ENCODE measurements around the gene MGRN1.

The MGRN1 gene

GRCh38 chr16:4624827-4625559, 367 bp downstream of the MGRN1 start:
- peak; percentile 59 for DNase-seq (ENCODE audit: low read depth)

- no peak for DNase-seq (ENCODE audit: low read depth)
These were observed 1.0 kb downstream of the MGRN1 start for GRCh38 chr16:4625560-4626159.

GRCh38 chr16:4626396-4626795, 1.8 kb downstream of the MGRN1 start:
- DNase-seq (ENCODE audit: low read depth), result no peak

- DNase-seq (ENCODE audit: low read depth), result no peak
These were observed 3.7 kb downstream of the MGRN1 start for GRCh38 chr16:4628283-4628682.

DNA sequence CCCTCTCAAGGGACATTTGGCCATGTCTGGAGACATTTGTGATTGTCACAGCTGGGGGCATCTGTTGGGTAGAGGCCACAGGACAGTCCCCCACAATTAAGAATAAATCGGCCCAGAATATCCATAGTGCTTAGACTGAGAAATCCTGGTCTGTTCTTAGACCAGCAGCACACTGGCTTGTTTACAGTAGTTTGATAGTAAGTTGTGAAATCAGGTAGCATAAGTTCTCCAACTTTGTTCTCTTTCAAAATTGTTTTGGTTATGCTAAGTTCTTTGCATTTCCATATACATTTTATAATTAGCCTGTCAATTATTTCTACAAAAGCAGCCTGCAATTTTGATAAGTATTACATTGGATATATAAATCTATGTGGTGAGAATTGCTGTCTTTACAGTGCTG, 6.8 kb downstream of the MGRN1 start:
- DNase-seq (ENCODE audit: low read depth), result no peak

GRCh38 chr16:4633910-4634635, 9.4 kb downstream of the MGRN1 start:
- DNase-seq (ENCODE audit: low read depth), result no peak

GRCh38 chr16:4634768-4635167, 10.1 kb downstream of the MGRN1 start:
- DNase-seq (ENCODE audit: low read depth), result no peak

DNA sequence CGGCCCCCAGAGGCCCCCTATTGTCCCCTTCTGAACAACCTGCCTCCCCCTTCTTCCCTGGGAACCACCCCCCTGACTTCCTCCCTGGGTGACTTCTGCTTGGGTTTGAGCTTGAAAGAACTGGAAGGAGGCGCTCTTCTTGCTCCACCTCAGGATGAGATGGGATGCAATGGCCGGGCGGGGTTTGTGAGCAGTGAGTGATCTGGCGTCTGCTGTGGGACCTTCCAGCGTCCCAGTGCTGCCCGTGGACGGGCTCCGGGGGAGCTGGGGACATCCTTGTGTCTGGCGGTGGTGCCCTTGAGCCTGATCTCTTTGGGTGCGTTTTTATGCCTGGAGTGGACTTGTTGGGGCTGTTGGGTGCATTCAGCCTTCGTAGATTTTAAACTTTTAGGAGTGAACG, 11.6 kb downstream of the MGRN1 start:
- DNase-seq (ENCODE audit: low read depth), result no peak

GRCh38 chr16:4637501-4638166, 13.0 kb downstream of the MGRN1 start:
- no peak for DNase-seq (ENCODE audit: low read depth)

GRCh38 chr16:4639899-4640509, 15.4 kb downstream of the MGRN1 start:
- DNase-seq (ENCODE audit: low read depth), result no peak

- DNase-seq (ENCODE audit: low read depth), result no peak
These were observed 16.1 kb downstream of the MGRN1 start for GRCh38 chr16:4640572-4641305.

- DNase-seq (ENCODE audit: low read depth), result no peak
These were observed 16.7 kb downstream of the MGRN1 start for GRCh38 chr16:4641306-4641687.

- DNase-seq (ENCODE audit: low read depth), result no peak
These were observed 17.3 kb downstream of the MGRN1 start for GRCh38 chr16:4641895-4642294.

GRCh38 chr16:4646773-4647643, 22.4 kb downstream of the MGRN1 start:
- DNase-seq (ENCODE audit: low read depth), result no peak

DNA sequence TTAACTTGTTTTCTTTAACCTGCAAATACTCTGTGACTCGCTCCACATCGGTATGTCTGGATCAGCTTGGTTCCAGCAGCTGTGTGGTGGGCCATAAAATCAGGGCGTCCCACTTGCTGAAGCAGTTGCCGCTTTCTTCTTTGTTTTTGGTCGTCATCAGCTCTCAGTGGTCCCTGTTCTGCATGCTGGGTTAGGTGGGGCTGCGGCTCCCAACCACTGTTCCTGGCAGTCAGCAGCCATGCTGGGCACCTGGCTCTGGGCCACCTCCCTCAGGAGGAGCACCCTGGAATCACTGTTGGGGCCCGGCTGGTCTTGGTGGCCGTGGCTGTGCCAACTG, 23.0 kb downstream of the MGRN1 start:
- DNase-seq (ENCODE audit: low read depth), result no peak

GRCh38 chr16:4648917-4649316, 24.3 kb downstream of the MGRN1 start:
- DNase-seq (ENCODE audit: low read depth), result no peak

- DNase-seq (ENCODE audit: low read depth), result no peak
These were observed 25.3 kb downstream of the MGRN1 start for GRCh38 chr16:4649744-4650442.

- peak; percentile 43 for DNase-seq (ENCODE audit: low read depth)
These were observed 25.9 kb downstream of the MGRN1 start for GRCh38 chr16:4650443-4651074.

- no peak for DNase-seq (ENCODE audit: low read depth)
These were observed 27.2 kb downstream of the MGRN1 start for GRCh38 chr16:4651827-4652226.

DNA sequence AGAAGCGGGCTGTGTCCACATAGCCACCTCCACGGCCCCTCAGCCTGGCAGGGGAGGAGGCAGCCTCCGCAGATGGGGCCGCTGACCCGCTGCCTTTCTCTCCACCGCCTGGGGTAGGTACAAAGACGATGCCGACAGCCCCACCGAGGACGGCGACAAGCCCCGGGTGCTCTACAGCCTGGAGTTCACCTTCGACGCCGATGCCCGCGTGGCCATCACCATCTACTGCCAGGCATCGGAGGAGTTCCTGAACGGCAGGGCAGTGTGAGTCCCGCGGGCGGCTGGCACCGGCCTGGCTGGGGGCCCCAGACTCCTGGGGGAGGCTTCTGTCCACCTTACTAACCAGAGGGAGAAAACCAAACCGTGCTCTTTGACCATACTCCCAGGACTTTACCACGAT, 27.9 kb downstream of the MGRN1 start:
- no peak for DNase-seq (ENCODE audit: low read depth)

Data from fibroblast of gingiva (primary cell).